HepG2 (cell line): Measurements from ENCODE around the gene TRIM67. TPM values are rescaled to one million over a fixed set of nuclear protein-coding genes. Genes with fewer than 3 reads are reported as not detected.

Source experiments
- CAMTA2 ChIP-seq: sonication (generic); formaldehyde crosslinking; IDR thresholded peaks from 2 replicates; pipeline ENCODE4 v1.4.0; 2020; ENCODE audit warnings: mild to moderate bottlenecking, missing genetic modification reagents, borderline replicate concordance
- CHD4 ChIP-seq: fragments of 200-600 bp; sonication (generic); IDR thresholded peaks from 2 replicates; pipeline ENCODE4 v1.7.0; 2017; ENCODE audit warnings: mild to moderate bottlenecking, low read length, borderline replicate concordance
- CREM ChIP-seq, 2 experiments: sonication (generic) in 1 of 2; formaldehyde crosslinking in 1 of 2; IDR thresholded peaks; 2 replicates each; pipeline versions ENCODE4 v1.4.0 to v1.6.1; 2016 to 2020; ENCODE audit warnings: antibody characterized with exemption in 1 of 2, mild to moderate bottlenecking in 1 of 2, missing genetic modification reagents in 1 of 2
- ELF1 ChIP-seq: sonication (generic); formaldehyde crosslinking; IDR thresholded peaks from 2 replicates; pipeline ENCODE4 v1.4.0; 2020; ENCODE audit warnings: missing genetic modification reagents
- ESRRA ChIP-seq: sonication (generic); formaldehyde crosslinking; IDR thresholded peaks from 2 replicates; pipeline ENCODE4 v1.5.1; 2020; ENCODE audit warnings: mild to moderate bottlenecking, low read depth, missing genetic modification reagents
- FOSL2 ChIP-seq: sonication (generic); formaldehyde crosslinking; IDR thresholded peaks from 2 replicates; pipeline ENCODE4 v1.4.0; 2020; ENCODE audit warnings: missing genetic modification reagents
- FOXA1 ChIP-seq, 2 experiments: fragments of 450-650 bp in 1 of 2; sonication (generic) in 1 of 2; formaldehyde crosslinking in 1 of 2; IDR thresholded peaks; 2 replicates each; pipeline versions ENCODE4 v1.4.0 to v1.6.1; 2016 to 2020; ENCODE audit warnings: missing genetic modification reagents in 1 of 2
- HOXA9 ChIP-seq: sonication (generic); formaldehyde crosslinking; IDR thresholded peaks from 2 replicates; pipeline ENCODE4 v1.8.1; 2022; ENCODE audit warnings: missing genetic modification reagents, mild to moderate bottlenecking, moderate library complexity, borderline replicate concordance
- KLF11 ChIP-seq: IDR thresholded peaks from 2 replicates; pipeline ENCODE4 v1.6.1; 2016; ENCODE audit warnings: missing compliant biosample characterization
- MTA1 ChIP-seq: sonication (generic); formaldehyde crosslinking; IDR thresholded peaks from 2 replicates; pipeline ENCODE4 v1.4.0; 2020; ENCODE audit warnings: missing genetic modification reagents, mild to moderate bottlenecking, borderline replicate concordance
- MTA3 ChIP-seq: sonication (generic); formaldehyde crosslinking; IDR thresholded peaks from 2 replicates; pipeline ENCODE4 v1.4.0; 2020; ENCODE audit warnings: missing genetic modification reagents
- NFATC3 ChIP-seq: sonication (generic); formaldehyde crosslinking; IDR thresholded peaks from 2 replicates; pipeline ENCODE4 v1.5.1; 2020; ENCODE audit warnings: mild to moderate bottlenecking, missing genetic modification reagents
- NKX3-1 ChIP-seq: sonication (generic); formaldehyde crosslinking; IDR thresholded peaks from 2 replicates; pipeline ENCODE4 v1.5.0; 2020; ENCODE audit warnings: missing genetic modification reagents
- PHF21A ChIP-seq: sonication (generic); formaldehyde crosslinking; IDR thresholded peaks from 2 replicates; pipeline ENCODE4 v1.5.0; 2020; ENCODE audit warnings: mild to moderate bottlenecking, missing genetic modification reagents
- PTBP1 ChIP-seq: fragments of 200-400 bp; formaldehyde crosslinking; IDR thresholded peaks from 2 replicates; pipeline ENCODE4 v1.6.1; 2018; ENCODE audit warnings: low read length, low read depth; ENCODE audit not compliant: poor library complexity, severe bottlenecking
- RBFOX2 ChIP-seq: fragments of 200-400 bp; formaldehyde crosslinking; IDR thresholded peaks from 2 replicates; pipeline ENCODE4 v1.6.1; 2017; ENCODE audit warnings: low read depth, mild to moderate bottlenecking, low read length
- SOX6 ChIP-seq, 2 experiments: fragments of 450-650 bp in 1 of 2; sonication (generic) in 1 of 2; formaldehyde crosslinking in 1 of 2; IDR thresholded peaks; 2 replicates each; pipeline versions ENCODE4 v1.4.0 to v1.6.1; 2017 to 2020; ENCODE audit warnings: antibody characterized with exemption in 1 of 2, mild to moderate bottlenecking in 1 of 2, missing genetic modification reagents in 1 of 2
- ZBTB3 ChIP-seq: sonication (generic); formaldehyde crosslinking; IDR thresholded peaks from 2 replicates; pipeline ENCODE4 v1.4.0; 2020; ENCODE audit warnings: low read depth, mild to moderate bottlenecking, moderate library complexity, missing genetic modification reagents, borderline replicate concordance
- ZBTB7B ChIP-seq: sonication (generic); formaldehyde crosslinking; IDR thresholded peaks from 2 replicates; pipeline ENCODE4 v1.4.0; 2020; ENCODE audit warnings: missing genetic modification reagents
- ZEB1 ChIP-seq: IDR thresholded peaks from 2 replicates; pipeline ENCODE4 v1.6.1; 2012; ENCODE audit warnings: mild to moderate bottlenecking, low read depth, inconsistent platforms; ENCODE audit not compliant: insufficient replicate concordance
- ZFP36L2 ChIP-seq: sonication (generic); formaldehyde crosslinking; IDR thresholded peaks from 2 replicates; pipeline ENCODE4 v1.4.0; 2020; ENCODE audit warnings: missing genetic modification reagents
- ZNF138 ChIP-seq: sonication (generic); formaldehyde crosslinking; IDR thresholded peaks from 2 replicates; pipeline ENCODE4 v1.5.0; 2020; ENCODE audit warnings: mild to moderate bottlenecking, low read depth, missing genetic modification reagents
- ZNF180 ChIP-seq: sonication (generic); formaldehyde crosslinking; IDR thresholded peaks from 2 replicates; pipeline ENCODE4 v1.4.0; 2020; ENCODE audit warnings: low read depth, missing genetic modification reagents, borderline replicate concordance
- ZNF749 ChIP-seq: sonication (generic); formaldehyde crosslinking; IDR thresholded peaks from 2 replicates; pipeline ENCODE4 v1.8.0; 2022; ENCODE audit warnings: mild to moderate bottlenecking, missing genetic modification reagents, moderate library complexity, borderline replicate concordance
- ZNF772 ChIP-seq: sonication (generic); formaldehyde crosslinking; IDR thresholded peaks from 2 replicates; pipeline ENCODE4 v1.5.0; 2020; ENCODE audit warnings: mild to moderate bottlenecking, missing genetic modification reagents
- ZNF792 ChIP-seq: IDR thresholded peaks from 2 replicates; pipeline ENCODE4 v1.6.1; 2016
- ZNF883 ChIP-seq: sonication (generic); formaldehyde crosslinking; IDR thresholded peaks from 2 replicates; pipeline ENCODE4 v1.5.1; 2020; ENCODE audit warnings: mild to moderate bottlenecking, missing genetic modification reagents; ENCODE audit errors: not compliant biosample characterization
- polyA plus RNA-seq, 8 experiments: library from polyadenylated mRNA; depleted of rRNA in 3 of 8; stranded (reverse) in 7 of 8; unstranded in 1 of 8; fragments of >200 nt; fragmentation: Illumina TruSeq in 4 of 8; extraction: Trizol in 4 of 8; gene quantifications; 2 replicates each; pipeline versions ENCODE4 v1.2.1 to v1.2.3, GENCODE V29; 2011 to 2016; ENCODE audit warnings: low read depth in 4 of 8, missing spikeins in 1 of 8, mixed read lengths in 1 of 8; ENCODE audit not compliant: insufficient read depth in 1 of 8
- total RNA-seq, 5 experiments: library from RNA; depleted of rRNA; stranded (reverse); fragments of >200 nt; fragmentation: Illumina TruSeq; extraction: Trizol; gene quantifications; 2 replicates each; pipeline ENCODE4 v1.2.3, GENCODE V29; 2016; ENCODE audit warnings: low read depth in 1 of 5
- TF ChIP-seq, protein P1 (sequence below): sonication (generic); formaldehyde crosslinking; IDR thresholded peaks from 2 replicates; pipeline ENCODE4 v1.8.0; 2022; ENCODE audit warnings: missing genetic modification reagents, low read depth, mild to moderate bottlenecking, borderline replicate concordance

Gene TRIM67
- total and polyA plus RNA-seq, 2 of the 13 experiments (the other 11 are each of a cell fraction or from before 2014, with no cell fraction given) = not detected

DNA sequence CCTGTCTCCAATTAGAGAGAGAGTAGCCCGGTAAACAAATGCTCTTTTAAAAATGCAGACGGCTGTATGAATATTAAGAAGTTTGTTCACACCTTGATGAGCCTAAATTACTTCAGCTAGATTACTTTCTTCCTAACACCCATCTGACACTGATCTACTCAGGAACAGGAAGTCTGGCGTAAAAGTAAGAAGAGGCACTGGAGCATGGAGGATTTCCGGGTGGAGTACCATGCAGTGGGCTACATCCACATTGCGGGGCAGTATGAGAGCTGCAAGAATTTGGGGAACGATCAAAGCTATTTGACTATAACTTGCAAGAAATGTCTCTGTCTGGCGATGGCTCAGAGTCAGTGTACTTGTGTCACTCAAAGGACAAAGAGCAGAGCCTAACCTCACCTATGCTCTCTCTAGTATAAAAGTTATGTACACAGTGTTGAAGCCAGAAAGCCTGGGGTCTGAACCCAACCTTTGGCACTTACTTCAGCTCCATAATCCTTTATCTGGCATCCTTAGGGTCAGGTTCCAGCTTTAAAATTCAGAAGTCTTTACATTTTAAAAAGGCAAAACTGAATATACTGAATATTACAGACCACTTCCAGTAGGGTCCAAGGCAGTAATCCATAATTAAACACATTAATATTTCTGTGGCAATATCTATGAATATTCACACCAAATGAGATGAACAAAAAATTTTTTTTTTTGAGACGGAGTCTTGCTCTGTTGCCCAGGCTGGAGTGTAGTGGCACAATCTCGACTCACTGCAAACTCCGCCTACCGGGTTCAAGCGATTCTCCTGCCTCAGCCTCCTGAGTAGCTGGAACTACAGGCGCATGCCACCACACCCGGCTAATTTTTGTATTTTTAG, 71.2 kb downstream of the TRIM67 start (continued):
- no peak for TF ChIP-seq NFATC3
- TF ChIP-seq SOX6 (IDR thresholded peaks at IDR 0.05) = no peak
- 0 out of 2 replicates have a peak, but pooled peaks have one; percentile 24 for TF ChIP-seq SOX6 (CRISPR knock-in tag; IDR thresholded peaks at IDR 0.05)
- TF ChIP-seq ZBTB3 (CRISPR knock-in tag) = no peak
- peak; percentile 38; the same call in 1 of the 2 replicates for TF ChIP-seq PHF21A (CRISPR knock-in tag)
- no peak for TF ChIP-seq NKX3-1
- TF ChIP-seq PTBP1 = no peak
- TF ChIP-seq CHD4 = peak; percentile 96
- no peak for TF ChIP-seq KLF11 (CRISPR knock-in tag)
- peak; percentile 60; the same call in 1 of the 2 replicates for TF ChIP-seq ZBTB7B (CRISPR knock-in tag)
- peak; percentile 48; the same call in 1 of the 2 replicates for TF ChIP-seq CREM (IDR thresholded peaks at IDR 0.05)
- no peak for TF ChIP-seq CREM (CRISPR knock-in tag; IDR thresholded peaks at IDR 0.05)
- TF ChIP-seq ZNF792 = no peak
- 0 out of 2 replicates have a peak, but pooled peaks have one; percentile 5 for TF ChIP-seq ZNF772 (CRISPR knock-in tag)
- TF ChIP-seq ZFP36L2 (CRISPR knock-in tag) = no peak
- no peak for TF ChIP-seq FOSL2
- TF ChIP-seq ESRRA (CRISPR knock-in tag) = no peak
- peak; percentile 13 for TF ChIP-seq ZEB1
- TF ChIP-seq ELF1 (CRISPR knock-in tag) = 0 out of 2 replicates have a peak, but pooled peaks have one; percentile 25
- no peak for TF ChIP-seq CAMTA2 (CRISPR knock-in tag)
- TF ChIP-seq HOXA9 (CRISPR knock-in tag) = no peak
- TF ChIP-seq, protein P1, sequence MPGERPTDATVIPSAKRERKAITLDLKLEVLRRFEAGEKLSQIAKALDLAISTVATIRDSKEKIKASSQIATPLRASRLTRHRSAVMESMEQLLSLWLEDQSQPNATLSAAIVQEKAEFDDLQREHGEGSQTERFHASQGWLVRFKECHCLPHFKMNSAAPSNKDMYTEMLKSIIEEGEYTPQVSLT (CRISPR knock-in tag) = no peak
- TF ChIP-seq ZNF138 (CRISPR knock-in tag) = no peak
- no peak for TF ChIP-seq MTA3 (CRISPR knock-in tag)
- no peak for TF ChIP-seq ZNF883
- 0 out of 2 replicates have a peak, but pooled peaks have one; percentile 52 for TF ChIP-seq MTA1 (CRISPR knock-in tag)
- TF ChIP-seq FOXA1 (IDR thresholded peaks at IDR 0.05) = no peak
- peak; percentile 76 for TF ChIP-seq FOXA1 (CRISPR knock-in tag; IDR thresholded peaks at IDR 0.05)
- 0 out of 2 replicates have a peak, but pooled peaks have one; percentile 43 for TF ChIP-seq RBFOX2
- no peak for TF ChIP-seq ZNF749 (CRISPR knock-in tag)
- TF ChIP-seq ZNF180 (CRISPR knock-in tag) = no peak
